CD4-positive, alpha-beta memory T cell (primary cell): ENCODE data around the gene AGMO. TPM values are rescaled to one million over a fixed set of nuclear protein-coding genes. Genes with fewer than 3 reads are reported as not detected.
"Not testable (repeated sequence)": the region's sequence is repeated elsewhere in the genome, so short reads cannot be mapped to it uniquely, and the experiment has no call there.

Experiments
- CTCF ChIA-PET: fragments of 350-600 bp; sonication (Branson Sonifier 250); formaldehyde crosslinking; loops from one replicate; lab custom pipeline; 2021; ENCODE audit warnings: inconsistent platforms; ENCODE audit not compliant: partially characterized antibody; lab: Charles Lee
- POLR2A ChIA-PET: fragments of 350-600 bp; sonication (Branson Sonifier 250); formaldehyde crosslinking; loops from one replicate; lab custom pipeline; 2021; ENCODE audit not compliant: partially characterized antibody; lab: Charles Lee
- DNase-seq, 5 donors: peaks; one replicate each; pipeline versions ENCODE4 v3.0.0 to v3.0.0-alpha.2; 2020 to 2022; ENCODE audit warnings: mixed read lengths in 1 of 5
- H3K27ac ChIP-seq: one replicate; pipeline ENCODE4 v1.7.0; 2013; ENCODE audit warnings: low read depth, low read length
- H3K27me3 ChIP-seq: 2 replicates; pipeline ENCODE4 v1.7.0; 2013; ENCODE audit warnings: mild to moderate bottlenecking, low read length, moderate library complexity; ENCODE audit not compliant: insufficient read depth
- H3K36me3 ChIP-seq: 2 replicates; pipeline ENCODE4 v1.7.0; 2013; ENCODE audit warnings: mild to moderate bottlenecking, low read length, moderate library complexity; ENCODE audit not compliant: insufficient read depth
- H3K4me1 ChIP-seq: 2 replicates; pipeline ENCODE4 v1.7.0; 2013; ENCODE audit warnings: mild to moderate bottlenecking, low read length, moderate library complexity; ENCODE audit not compliant: insufficient read depth
- H3K4me3 ChIP-seq, 2 donors: one replicate each; pipeline ENCODE4 v1.7.0; 2013; ENCODE audit warnings: low read length in 2 of 2, mild to moderate bottlenecking in 1 of 2
- H3K9me3 ChIP-seq, 2 donors: one replicate each; pipeline ENCODE4 v1.7.0; 2013; ENCODE audit warnings: low read length in 2 of 2, control low read depth in 1 of 2; ENCODE audit not compliant: control insufficient read depth in 1 of 2
- H3K27ac Mint-ChIP-seq, 7 donors: one replicate each; pipeline ENCODE4 v1.8.0; 2020 to 2021; ENCODE audit warnings: mixed read lengths in 7 of 7, mild to moderate bottlenecking in 6 of 7, inconsistent platforms in 3 of 7, moderate library complexity in 3 of 7
- H3K27me3 Mint-ChIP-seq, 2 donors: one replicate each; pipeline ENCODE4 v1.8.0; 2020 to 2021; ENCODE audit warnings: mixed read lengths in 2 of 2
- H3K36me3 Mint-ChIP-seq, 2 donors: one replicate each; pipeline ENCODE4 v1.8.0; 2020 to 2021; ENCODE audit warnings: mixed read lengths in 2 of 2, inconsistent platforms in 1 of 2, mild to moderate bottlenecking in 1 of 2
- H3K4me1 Mint-ChIP-seq, 4 donors: one replicate each; pipeline ENCODE4 v1.8.0; 2020 to 2021; ENCODE audit warnings: mixed read lengths in 4 of 4, mild to moderate bottlenecking in 1 of 4
- H3K4me3 Mint-ChIP-seq, 8 donors: one replicate each; pipeline ENCODE4 v1.8.0; 2020 to 2021; ENCODE audit warnings: mixed read lengths in 8 of 8, mild to moderate bottlenecking in 7 of 8, moderate library complexity in 6 of 8, inconsistent platforms in 3 of 8
- H3K9me3 Mint-ChIP-seq, 8 donors: one replicate each; pipeline ENCODE4 v1.8.0; 2020 to 2021; ENCODE audit warnings: mixed read lengths in 8 of 8, mild to moderate bottlenecking in 5 of 8, inconsistent platforms in 3 of 8, moderate library complexity in 1 of 8
- intact Hi-C: fragments of 100-400 bp; cut with micrococcal nuclease; formaldehyde crosslinking; loops from one replicate; pipeline ENCODE4 v1.15.1; 2023
- polyA plus RNA-seq, 2 donors: library from polyadenylated mRNA; unstranded; fragments of 300-500 nt; fragmentation: Illumina TruSeq; gene quantifications; one replicate each; pipeline ENCODE4 v1.2.3, GENCODE V29; 2021
- total RNA-seq, 2 experiments: library from RNA; stranded (reverse); gene quantifications; one replicate each; pipeline ENCODE4 v1.2.3, GENCODE V29; 2021

The AGMO gene
- total and polyA plus RNA-seq, 4 experiments from 2014 or later: not detected

DNA sequence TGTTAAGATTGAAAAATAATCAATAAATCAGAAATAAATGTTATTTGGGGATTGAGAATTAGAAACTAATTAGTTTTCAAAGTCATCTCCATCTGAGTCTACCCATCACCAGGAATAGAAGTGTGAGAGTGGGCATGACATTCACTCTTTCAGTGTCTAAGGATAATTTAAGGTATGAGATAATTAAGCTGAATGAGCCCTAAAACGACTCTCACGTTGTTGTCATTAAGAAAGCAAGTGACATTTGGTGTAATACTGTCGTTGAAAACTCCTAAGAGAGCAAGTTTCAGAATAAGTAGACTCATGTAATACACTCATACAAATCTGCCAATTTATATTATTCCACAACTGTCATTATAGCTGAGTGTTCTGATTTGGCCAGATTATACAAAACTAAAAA, 7.1 kb downstream of the AGMO start:
- Histone ChIP-seq H3K4me3 (no peak overlapping the region), H3K27ac (no peak overlapping the region), H3K36me3 (no peaks in the 10 kb centered on the region), H3K27me3 (no peaks in the 10 kb centered on the region), H3K9me3 (peaks cover 0 to 4% of the 10 kb centered on the region in 2 donors), H3K4me1 (no peaks in the 10 kb centered on the region)
- DNase-seq: no peak
- ChIA-PET POLR2A (no interaction called here), CTCF (no interaction called here)
- no peaks in the 10 kb centered on the region for H3K4me1 Mint-ChIP-seq
- no peak overlapping the region for H3K4me3 Mint-ChIP-seq
- intact Hi-C loops: no loop called here
- H3K27me3 Mint-ChIP-seq: no peaks in the 10 kb centered on the region
- no peaks in the 10 kb centered on the region for H3K36me3 Mint-ChIP-seq
- no peak overlapping the region for H3K27ac Mint-ChIP-seq
- H3K9me3 Mint-ChIP-seq: peaks cover 0 to 4% (median 0%) of the 10 kb centered on the region in 8 donors

DNA sequence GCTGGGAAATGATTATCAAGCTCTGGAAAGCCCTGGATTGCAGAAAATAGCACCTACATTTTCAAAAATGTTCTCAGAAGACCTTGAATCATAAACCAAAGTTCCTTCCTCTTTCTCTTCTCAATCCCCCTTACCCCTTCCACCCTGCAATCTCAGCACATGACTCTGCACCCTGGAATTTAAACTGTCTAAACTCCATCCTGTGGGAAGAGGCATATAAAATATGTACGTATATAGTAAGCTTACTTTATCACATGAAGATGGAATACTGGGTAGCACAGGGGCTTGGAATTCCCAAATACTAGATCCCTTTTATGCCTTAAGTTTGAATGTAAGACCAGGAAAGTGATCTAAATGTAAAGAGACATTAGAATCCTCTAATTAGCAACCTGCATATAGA, 7.7 kb downstream of the AGMO start:
- peaks cover 0 to 4% of the 10 kb centered on the region in 2 donors for H3K9me3 ChIP-seq
- intact Hi-C loops: no loop called here
- DNase-seq: no peak
- H3K4me3 Mint-ChIP-seq: no peak overlapping the region
- no peaks in the 10 kb centered on the region for H3K27me3 Mint-ChIP-seq
- no peak overlapping the region for H3K27ac ChIP-seq
- no peak overlapping the region for H3K27ac Mint-ChIP-seq
- peaks cover 0 to 4% (median 0%) of the 10 kb centered on the region in 8 donors for H3K9me3 Mint-ChIP-seq
- H3K27me3 ChIP-seq: no peaks in the 10 kb centered on the region
- H3K36me3 ChIP-seq: no peaks in the 10 kb centered on the region
- POLR2A ChIA-PET: no interaction called here
- no peaks in the 10 kb centered on the region for H3K4me1 ChIP-seq
- no peak overlapping the region for H3K4me3 ChIP-seq
- H3K36me3 Mint-ChIP-seq: no peaks in the 10 kb centered on the region
- no peaks in the 10 kb centered on the region for H3K4me1 Mint-ChIP-seq
- CTCF ChIA-PET: no interaction called here

DNA sequence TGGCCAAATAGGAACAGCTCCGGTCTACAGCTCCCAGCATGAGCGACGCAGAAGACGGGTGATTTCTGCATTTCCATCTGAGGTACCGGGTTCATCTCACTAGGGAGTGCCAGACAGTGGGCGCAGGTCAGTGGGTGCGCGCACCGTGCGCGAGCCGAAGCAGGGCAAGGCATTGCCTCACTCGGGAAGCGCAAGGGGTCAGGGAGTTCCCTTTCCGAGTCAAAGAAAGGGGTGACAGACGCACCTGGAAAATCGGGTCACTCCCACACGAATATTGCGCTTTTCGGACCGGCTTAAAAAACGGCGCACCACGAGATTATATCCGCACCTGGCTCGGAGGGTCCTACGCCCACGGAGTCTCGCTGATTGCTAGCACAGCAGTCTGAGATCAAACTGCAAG, 14.5 kb downstream of the AGMO start:
- H3K27me3 Mint-ChIP-seq, H3K4me1 ChIP-seq, H3K36me3 ChIP-seq, H3K4me3 Mint-ChIP-seq, DNase-seq, H3K9me3 ChIP-seq, H3K4me1 Mint-ChIP-seq, H3K27me3 ChIP-seq, H3K36me3 Mint-ChIP-seq, H3K27ac ChIP-seq, POLR2A ChIA-PET, CTCF ChIA-PET, H3K4me3 ChIP-seq, intact Hi-C loops, H3K9me3 Mint-ChIP-seq, H3K27ac Mint-ChIP-seq: not testable (repeated sequence)

DNA sequence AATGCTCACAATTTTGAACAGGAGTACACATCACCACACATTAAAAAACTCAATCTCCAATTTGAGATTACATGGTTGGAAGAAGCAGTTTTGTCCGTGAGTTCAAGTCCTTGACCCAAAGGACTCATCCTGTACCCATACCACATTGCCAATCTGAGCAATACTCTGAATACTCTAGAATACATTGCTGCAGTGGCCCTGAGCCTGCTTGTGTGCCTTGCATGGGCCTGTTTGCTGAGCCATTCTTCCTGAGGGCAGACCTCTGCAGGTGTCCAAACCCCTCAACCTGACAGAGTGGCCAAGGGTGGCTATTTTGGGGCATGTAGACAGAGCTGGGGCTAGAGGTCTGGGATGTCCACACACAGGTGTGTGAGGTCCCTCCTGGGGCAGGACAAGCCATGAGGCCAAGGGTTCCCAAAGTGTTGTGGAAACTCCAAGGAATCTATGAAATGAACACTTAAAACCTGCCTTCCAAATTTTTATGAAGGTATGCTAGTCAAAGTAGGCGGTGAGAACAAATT, 15.5 kb downstream of the AGMO start:
- no peaks in the 10 kb centered on the region for H3K27me3 ChIP-seq
- CTCF ChIA-PET: no interaction called here
- POLR2A ChIA-PET: no interaction called here

DNA sequence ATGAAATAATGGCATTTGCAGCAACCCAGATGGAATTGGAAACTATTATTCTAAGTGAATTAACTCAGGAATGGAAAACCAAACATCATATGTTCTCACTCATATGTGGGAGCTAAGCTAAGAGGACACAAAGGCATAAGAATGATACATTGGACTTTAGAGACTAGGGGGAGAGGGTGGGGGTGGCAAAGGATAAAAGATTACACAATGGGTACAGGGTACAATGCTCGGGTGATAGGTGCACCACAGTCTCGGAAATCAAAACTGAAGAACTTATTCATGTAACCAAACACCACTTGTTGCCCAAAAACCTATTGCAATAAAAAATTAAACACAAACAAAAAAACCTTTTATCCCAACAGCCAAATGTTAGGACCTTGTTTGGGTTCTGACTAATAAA, 17.8 kb downstream of the AGMO start:
- intact Hi-C loops: no loop called here
- H3K36me3 Mint-ChIP-seq: no peaks in the 10 kb centered on the region
- H3K4me1 ChIP-seq: no peaks in the 10 kb centered on the region

More for the DNA sequence above, 15.5 kb downstream of the AGMO start:
- H3K4me1 ChIP-seq: no peaks in the 10 kb centered on the region
- H3K27ac ChIP-seq: no peak overlapping the region
- H3K9me3 Mint-ChIP-seq: peaks cover 0 to 11% (median 5%) of the 10 kb centered on the region in 8 donors
- H3K9me3 ChIP-seq: no peaks in the 10 kb centered on the region
- intact Hi-C loops: no loop called here
- H3K4me1 Mint-ChIP-seq: no peaks in the 10 kb centered on the region
- no peaks in the 10 kb centered on the region for H3K27me3 Mint-ChIP-seq
- no peak overlapping the region for H3K4me3 ChIP-seq
- no peak overlapping the region for H3K27ac Mint-ChIP-seq
- H3K36me3 ChIP-seq: no peaks in the 10 kb centered on the region
- DNase-seq: no peak
- no peak overlapping the region for H3K4me3 Mint-ChIP-seq
- H3K36me3 Mint-ChIP-seq: no peaks in the 10 kb centered on the region

DNA sequence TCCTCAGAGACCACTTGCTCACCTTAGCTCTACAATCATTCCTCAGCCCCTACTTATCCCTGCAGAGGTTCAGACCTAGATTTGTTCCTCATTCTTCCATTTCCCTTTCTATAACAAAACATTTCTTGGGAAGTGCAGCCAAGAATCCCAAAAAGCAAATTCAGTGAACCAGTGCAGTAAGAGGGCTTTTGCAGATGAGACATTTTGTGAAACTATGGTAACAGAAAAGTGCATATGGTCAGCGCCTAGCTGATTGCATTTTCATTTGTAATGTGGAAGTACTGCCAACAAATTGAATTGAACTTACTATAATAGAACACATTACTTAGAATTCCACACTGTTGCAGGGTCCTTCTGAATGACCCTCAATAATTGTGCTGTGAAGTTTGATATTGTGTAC, 18.6 kb downstream of the AGMO start:
- H3K4me1 ChIP-seq: no peaks in the 10 kb centered on the region
- H3K4me3 Mint-ChIP-seq: no peak overlapping the region
- no peaks in the 10 kb centered on the region for H3K36me3 ChIP-seq
- no peaks in the 10 kb centered on the region for H3K27me3 ChIP-seq
- H3K4me3 ChIP-seq: no peak overlapping the region
- DNase-seq: no peak
- no peak overlapping the region for H3K27ac ChIP-seq
- no peaks in the 10 kb centered on the region for H3K4me1 Mint-ChIP-seq
- CTCF ChIA-PET: no interaction called here
- no peaks in the 10 kb centered on the region for H3K27me3 Mint-ChIP-seq
- H3K9me3 Mint-ChIP-seq: peaks cover 0 to 18% (median 5%) of the 10 kb centered on the region in 8 donors
- H3K9me3 ChIP-seq: no peaks in the 10 kb centered on the region
- H3K36me3 Mint-ChIP-seq: no peaks in the 10 kb centered on the region
- intact Hi-C loops: no loop called here
- no peak overlapping the region for H3K27ac Mint-ChIP-seq
- POLR2A ChIA-PET: no interaction called here

More for the DNA sequence above, 17.8 kb downstream of the AGMO start:
- H3K27ac ChIP-seq: no peak overlapping the region
- CTCF ChIA-PET: no interaction called here
- no peak overlapping the region for H3K27ac Mint-ChIP-seq
- no peaks in the 10 kb centered on the region for H3K27me3 Mint-ChIP-seq
- no peaks in the 10 kb centered on the region for H3K9me3 ChIP-seq
- H3K4me3 ChIP-seq: no peak overlapping the region
- no peaks in the 10 kb centered on the region for H3K4me1 Mint-ChIP-seq
- no peaks in the 10 kb centered on the region for H3K36me3 ChIP-seq
- POLR2A ChIA-PET: no interaction called here
- H3K4me3 Mint-ChIP-seq: no peak overlapping the region
- H3K27me3 ChIP-seq: no peaks in the 10 kb centered on the region
- H3K9me3 Mint-ChIP-seq: peaks cover 0 to 18% (median 7%) of the 10 kb centered on the region in 8 donors
- no peak for DNase-seq

DNA sequence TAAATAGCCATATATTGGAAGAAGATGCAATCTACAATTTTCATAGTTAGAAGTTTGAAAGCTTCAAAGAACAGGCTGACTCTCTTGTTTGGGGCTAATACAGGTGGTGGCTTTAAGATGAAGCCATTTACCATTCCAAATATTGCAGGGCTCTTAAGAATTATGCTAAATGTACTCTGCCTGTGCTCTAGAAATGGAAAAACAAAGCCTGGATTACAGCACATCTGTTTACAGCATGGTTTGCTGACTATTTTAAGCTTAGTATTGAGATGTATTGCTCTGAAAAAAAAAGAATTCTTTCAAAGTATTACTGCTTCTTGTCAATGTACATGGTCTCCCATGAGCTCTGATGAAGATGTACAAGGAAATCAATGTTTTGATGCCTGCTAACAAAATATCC, 34.2 kb downstream of the AGMO start:
- Histone ChIP-seq H3K27ac (no peak overlapping the region), H3K36me3 (no peaks in the 10 kb centered on the region), H3K4me1 (no peaks in the 10 kb centered on the region), H3K27me3 (no peaks in the 10 kb centered on the region), H3K9me3 (no peaks in the 10 kb centered on the region), H3K4me3 (no peak overlapping the region)
- intact Hi-C loops: no loop called here
- Mint-ChIP-seq H3K36me3 (no peaks in the 10 kb centered on the region), H3K4me3 (no peak overlapping the region), H3K9me3 (peaks cover 0 to 10% (median 3%) of the 10 kb centered on the region in 8 donors), H3K27ac (no peak overlapping the region), H3K27me3 (no peaks in the 10 kb centered on the region), H3K4me1 (no peaks in the 10 kb centered on the region)
- CTCF ChIA-PET: no interaction called here
- POLR2A ChIA-PET: no interaction called here
- no peak for DNase-seq
